Upper lobe of left lung (tissue), 4 donors: Measurements from ENCODE around the gene CABCOCO1.

Experiments used
- POLR2A ChIP-seq, 4 donors: fragments of 450-650 bp; IDR thresholded peaks; one replicate each; pipeline ENCODE4 v1.5.1; 2016 to 2017; ENCODE audit warnings: antibody characterized with exemption in 4 of 4, mild to moderate bottlenecking in 2 of 4
- POLR2AphosphoS5 ChIP-seq, 2 donors: sonication (generic); formaldehyde crosslinking; IDR thresholded peaks; one replicate each; pipeline ENCODE4 v1.5.1; 2017; ENCODE audit warnings: antibody characterized with exemption in 2 of 2
- TF ChIP-seq, protein P1 (sequence below), 6 experiments: fragments of 450-650 bp in 4 of 6; fragments of 200-600 bp in 2 of 6; sonication (generic) in 2 of 6; IDR thresholded peaks; one replicate each; pipeline ENCODE4 v1.5.1; 2016 to 2019; ENCODE audit warnings: antibody characterized with exemption in 6 of 6

DNA sequence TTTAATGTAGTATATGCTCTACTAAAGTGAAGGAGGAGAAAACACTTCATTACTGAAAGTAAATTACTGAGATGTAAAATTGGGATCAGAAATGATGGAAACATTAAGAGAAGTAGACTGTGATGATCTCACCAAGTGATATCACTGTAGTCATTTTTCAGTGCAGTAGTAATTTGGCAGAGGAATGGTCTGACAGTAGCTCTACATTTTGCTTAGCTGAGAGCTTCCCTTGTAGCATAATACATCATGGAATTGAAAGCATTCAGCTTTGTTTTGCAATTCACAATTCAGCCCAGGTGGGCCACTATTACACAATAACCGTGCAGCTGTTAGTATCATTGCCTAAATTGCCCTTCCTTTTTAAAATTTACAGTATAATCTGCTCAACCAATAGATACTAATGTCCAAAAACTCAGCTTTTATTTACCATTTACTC, 19.4 kb upstream of the CABCOCO1 start:
- TF ChIP-seq, protein P1, sequence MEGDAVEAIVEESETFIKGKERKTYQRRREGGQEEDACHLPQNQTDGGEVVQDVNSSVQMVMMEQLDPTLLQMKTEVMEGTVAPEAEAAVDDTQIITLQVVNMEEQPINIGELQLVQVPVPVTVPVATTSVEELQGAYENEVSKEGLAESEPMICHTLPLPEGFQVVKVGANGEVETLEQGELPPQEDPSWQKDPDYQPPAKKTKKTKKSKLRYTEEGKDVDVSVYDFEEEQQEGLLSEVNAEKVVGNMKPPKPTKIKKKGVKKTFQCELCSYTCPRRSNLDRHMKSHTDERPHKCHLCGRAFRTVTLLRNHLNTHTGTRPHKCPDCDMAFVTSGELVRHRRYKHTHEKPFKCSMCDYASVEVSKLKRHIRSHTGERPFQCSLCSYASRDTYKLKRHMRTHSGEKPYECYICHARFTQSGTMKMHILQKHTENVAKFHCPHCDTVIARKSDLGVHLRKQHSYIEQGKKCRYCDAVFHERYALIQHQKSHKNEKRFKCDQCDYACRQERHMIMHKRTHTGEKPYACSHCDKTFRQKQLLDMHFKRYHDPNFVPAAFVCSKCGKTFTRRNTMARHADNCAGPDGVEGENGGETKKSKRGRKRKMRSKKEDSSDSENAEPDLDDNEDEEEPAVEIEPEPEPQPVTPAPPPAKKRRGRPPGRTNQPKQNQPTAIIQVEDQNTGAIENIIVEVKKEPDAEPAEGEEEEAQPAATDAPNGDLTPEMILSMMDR (IDR thresholded peaks at IDR 0.05): no peak
- TF ChIP-seq POLR2A (IDR thresholded peaks at IDR 0.05) (no peak), POLR2AphosphoS5 (IDR thresholded peaks at IDR 0.05) (no peak)
